GM21360 (cell line): ENCODE results near the gene ENDOV.
"Not testable (repeated sequence)": the region's sequence is repeated elsewhere in the genome, so short reads cannot be mapped to it uniquely, and the experiment has no call there.

Experiments
- ATAC-seq: cut with Tn5 transposase; IDR thresholded peaks from one replicate; pipeline ENCODE4 v1.9.1; 2021; ENCODE audit warnings: mild to moderate bottlenecking, moderate library complexity; ENCODE audit not compliant: unreplicated experiment

ENDOV gene

DNA sequence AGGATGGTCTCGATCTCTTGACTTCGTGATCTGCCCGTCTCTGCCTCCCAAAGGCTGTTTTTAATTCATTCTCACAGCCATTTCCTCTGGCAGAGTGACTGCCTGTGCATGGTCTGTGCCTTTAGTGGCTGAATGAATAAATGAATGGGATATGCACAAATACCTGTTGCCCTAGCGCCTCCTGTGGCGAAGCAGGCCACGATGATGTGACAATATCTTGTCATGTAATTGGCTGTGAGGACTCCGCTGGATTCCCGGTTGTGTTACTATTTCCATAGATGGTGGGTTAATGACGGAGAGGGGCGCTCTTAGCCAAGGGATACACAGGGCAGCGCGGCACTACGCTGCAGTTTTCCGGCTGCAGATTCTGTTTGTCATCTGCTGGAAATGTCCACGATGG is 26.8 kb upstream of the ENDOV start:
- ATAC-seq, result no peak

- ATAC-seq, result no peak
These were observed 26.4 kb upstream of the ENDOV start for GRCh38 chr17:80388601-80389000.

- ATAC-seq, result no peak
These were observed 25.7 kb upstream of the ENDOV start for GRCh38 chr17:80389011-80389995.

- ATAC-seq, result no peak
These were observed 21.6 kb upstream of the ENDOV start for GRCh38 chr17:80393241-80393890.

GRCh38 chr17:80393961-80394360 is 21.0 kb upstream of the ENDOV start:
- no peak for ATAC-seq

GRCh38 chr17:80394629-80395216 is 20.2 kb upstream of the ENDOV start:
- no peak for ATAC-seq

DNA sequence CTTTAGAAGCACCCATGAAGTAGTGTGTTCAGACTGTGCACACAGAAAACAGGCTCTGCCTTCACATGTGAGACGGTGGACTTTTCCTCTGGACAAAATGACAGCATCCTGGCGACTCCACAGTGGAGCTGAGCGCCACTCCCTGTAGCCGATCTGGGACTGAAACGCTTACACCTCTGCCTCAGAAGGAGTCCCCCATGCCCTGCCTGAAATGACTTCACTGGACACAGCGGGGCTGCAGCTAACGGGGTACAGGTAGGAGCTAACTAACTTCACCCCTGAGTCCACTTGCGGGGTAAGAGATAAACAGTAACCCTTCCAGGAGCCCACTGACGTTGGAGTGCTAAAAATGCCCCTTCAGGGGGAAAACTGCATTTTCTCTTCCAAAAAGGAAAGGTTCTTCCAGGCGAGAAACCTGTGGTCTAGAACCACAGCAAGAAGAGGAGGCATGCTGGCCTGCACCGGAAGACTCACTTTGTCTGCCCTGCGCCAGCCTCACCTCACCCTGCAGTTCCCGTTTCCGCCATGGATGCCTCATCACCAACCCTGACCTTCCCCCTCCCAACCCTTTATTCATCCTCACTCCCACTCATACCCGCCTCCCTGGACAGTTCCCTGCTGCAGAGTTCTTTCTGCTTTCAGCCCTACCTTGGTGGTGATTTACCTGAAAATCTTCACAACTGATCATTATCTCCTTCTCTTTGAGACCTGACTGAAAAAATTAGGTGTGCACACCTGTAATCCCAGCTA is 19.4 kb upstream of the ENDOV start:
- no peak for ATAC-seq

DNA sequence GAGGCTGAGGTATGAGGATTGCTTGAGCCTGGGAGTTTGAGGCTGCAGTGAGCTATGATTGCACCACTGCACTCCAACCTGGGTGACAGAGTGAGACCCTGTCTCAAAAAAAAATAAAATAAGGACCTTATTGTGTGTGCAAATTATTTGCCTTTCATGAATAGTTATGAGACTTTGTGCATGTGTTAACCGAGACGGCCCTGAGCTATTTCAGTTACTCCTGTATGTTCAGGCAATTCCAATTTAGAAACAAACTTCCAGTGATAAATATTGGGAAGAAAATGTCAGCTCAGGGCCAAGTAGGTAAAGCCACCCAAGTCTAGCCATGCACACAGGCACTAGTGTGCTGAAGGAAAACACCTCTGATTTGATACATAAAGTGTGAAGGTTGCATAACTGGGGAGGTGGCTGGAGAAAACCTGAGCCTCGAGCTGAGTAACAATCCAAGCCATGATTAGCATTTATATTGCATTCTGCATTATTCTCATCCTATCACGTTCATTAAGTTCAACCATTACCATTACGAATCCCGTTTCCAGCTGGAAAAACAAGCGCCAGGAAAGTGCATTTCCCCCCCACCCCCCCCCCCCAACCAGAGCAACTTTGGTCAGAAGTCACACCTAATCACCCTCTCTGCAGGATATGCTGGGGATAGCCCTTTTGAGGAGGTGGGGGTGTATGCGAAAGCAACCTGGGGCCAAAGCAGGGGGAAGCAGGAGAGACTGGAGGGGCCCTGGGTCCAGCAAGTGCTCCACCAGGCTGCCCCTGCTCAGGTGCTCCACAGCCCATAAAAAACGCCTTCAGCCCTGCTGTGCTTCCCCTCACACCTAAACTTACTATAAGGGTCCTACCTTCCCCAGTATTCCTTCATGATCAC is 18.6 kb upstream of the ENDOV start:
- no peak for ATAC-seq

GRCh38 chr17:80397034-80397387 is 18.0 kb upstream of the ENDOV start:
- ATAC-seq, result no peak

DNA sequence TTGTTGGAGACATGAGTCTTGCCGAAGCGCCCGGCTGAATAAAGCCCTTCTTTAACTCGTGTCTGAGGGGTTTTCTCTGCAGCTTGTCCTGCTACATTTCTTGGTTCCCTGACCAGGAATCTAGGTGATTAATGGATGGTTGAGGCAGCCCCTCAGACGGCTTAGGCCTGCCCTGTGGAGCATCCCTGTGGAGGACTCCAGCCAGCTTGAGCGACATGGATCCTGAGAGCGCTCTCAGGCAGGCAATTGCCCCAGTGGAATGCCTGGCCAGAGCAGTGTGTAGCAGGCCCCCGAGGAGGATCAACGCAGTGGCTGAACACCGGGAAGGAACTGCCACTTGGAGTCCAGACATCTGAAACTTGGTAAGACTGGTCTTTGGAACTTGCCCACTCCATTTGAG is 17.3 kb upstream of the ENDOV start:
- ATAC-seq, result no peak

- ATAC-seq, result not testable (repeated sequence)
These were observed 13.9 kb upstream of the ENDOV start for GRCh38 chr17:80401086-80401485.

DNA sequence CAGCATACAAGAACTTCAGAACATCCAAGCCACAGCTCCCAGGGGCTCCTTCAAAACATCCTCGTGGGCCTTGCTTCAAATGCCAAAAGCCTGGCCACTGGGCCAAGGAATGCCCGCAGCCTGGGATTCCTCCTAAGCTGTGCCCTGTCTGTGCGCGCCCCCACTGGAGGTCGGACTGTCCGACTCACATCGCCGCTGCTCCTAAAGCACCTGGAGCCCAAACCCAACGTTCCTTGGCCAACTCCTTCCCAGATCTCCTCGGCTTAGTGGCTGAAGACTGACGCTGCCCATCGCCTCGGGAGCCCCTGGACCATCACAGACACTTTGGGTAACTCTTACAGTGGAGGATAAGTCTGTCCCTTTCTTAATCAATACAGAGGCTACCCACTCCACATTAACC is 12.9 kb upstream of the ENDOV start:
- not testable (repeated sequence) for ATAC-seq

GRCh38 chr17:80402959-80403358 is 12.0 kb upstream of the ENDOV start:
- ATAC-seq, result no peak

GRCh38 chr17:80406146-80406545 is 8.8 kb upstream of the ENDOV start:
- ATAC-seq, result no peak

GRCh38 chr17:80407917-80408316 is 7.0 kb upstream of the ENDOV start:
- not testable (repeated sequence) for ATAC-seq

- no peak for ATAC-seq
These were observed 6.1 kb upstream of the ENDOV start for GRCh38 chr17:80408872-80409271.

DNA sequence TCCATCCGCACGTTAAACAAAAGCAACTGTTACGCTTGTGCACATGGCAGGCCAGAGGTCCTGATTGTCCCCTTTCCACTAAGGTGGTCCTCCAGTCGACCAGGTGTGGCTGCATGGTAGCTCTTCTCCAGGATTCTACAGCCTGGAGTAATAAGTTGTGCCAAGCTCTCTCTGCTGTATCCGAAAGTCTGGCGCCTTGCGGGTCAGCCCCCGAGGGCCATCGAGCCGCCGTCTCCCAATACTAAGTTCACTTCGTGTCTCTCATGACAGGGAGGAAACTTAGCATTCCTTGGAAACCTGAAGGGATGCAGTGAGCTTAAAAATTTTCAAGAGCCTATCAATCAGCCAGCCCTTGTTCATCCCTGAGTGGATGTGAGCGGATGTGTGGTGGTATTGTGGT is 5.3 kb upstream of the ENDOV start:
- no peak for ATAC-seq

- not testable (repeated sequence) for ATAC-seq
These were observed 4.4 kb upstream of the ENDOV start for GRCh38 chr17:80410441-80411087.

DNA sequence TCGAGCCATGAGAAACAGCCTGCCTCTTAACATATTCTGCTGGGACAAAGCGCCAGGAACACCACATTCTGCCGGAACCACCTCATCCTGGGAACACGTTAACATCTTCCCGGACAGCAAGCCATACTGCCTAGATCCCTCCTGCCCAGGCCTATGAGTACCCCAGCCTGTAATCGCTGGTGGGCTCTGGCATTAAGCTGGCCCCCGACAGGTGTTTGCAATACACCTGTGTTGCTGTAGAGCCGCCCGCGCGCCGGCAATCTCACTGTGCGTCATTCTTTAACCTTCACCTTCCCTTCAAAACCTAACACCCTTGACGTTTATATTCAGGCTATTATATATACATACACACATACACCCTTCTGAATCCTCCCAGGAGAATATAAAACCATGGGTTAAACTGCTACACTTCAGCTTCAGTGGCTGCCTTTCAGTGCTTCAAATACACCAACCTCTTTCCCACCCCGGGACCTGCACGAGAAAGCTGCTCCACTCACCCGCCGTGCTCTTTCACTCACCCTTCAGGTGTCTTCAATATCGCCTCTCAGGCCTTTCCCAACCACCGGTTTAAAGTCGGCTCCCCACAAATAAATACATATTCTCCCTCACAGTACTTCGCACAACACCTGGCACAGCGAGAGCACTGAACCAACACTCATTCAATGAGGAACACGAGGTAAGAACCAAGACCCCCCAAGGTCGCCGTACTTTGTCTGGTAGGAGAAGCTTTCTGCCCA is 1.0 kb upstream of the ENDOV start:
- ATAC-seq, result no peak
